ENCODE measurements around the gene ARV1.
A peak's percentile ranks its signal among the peaks of the same experiment; 100 is the strongest.

The ARV1 gene

DNA sequence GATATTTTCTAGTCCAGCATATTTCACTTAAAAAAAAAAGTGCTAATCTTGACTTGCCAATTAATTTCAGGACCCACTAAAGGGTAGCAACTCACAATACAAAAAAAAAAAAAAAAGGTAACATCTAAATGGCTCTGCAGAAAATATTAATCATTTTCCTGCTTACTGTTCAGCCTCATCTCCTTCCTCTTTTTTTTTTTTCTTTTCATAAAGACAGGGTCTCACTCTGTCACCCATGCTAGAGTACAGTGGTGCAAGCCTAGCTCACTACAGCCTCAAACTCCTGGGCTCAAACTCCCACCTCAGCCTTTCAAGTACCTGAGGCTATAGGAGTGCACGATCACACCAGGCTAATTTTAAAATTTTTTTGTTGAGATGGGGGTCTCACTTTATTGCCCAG is 30.6 kb upstream of the ARV1 start:
- Histone ChIP-seq H3K4me1 (ENCODE audit: control insufficient read depth, insufficient read depth, low read length, poor library complexity, severe bottlenecking) (no peaks in the 10 kb centered on the region), H3K27ac (ENCODE audit: insufficient read depth, low read length, poor library complexity, severe bottlenecking) (no peak overlapping the region), H3K27me3 (replicated peaks; ENCODE audit: control insufficient read depth, insufficient read depth, low read length, poor library complexity, severe bottlenecking) (no peaks in the 10 kb centered on the region), H3K36me3 (ENCODE audit: control insufficient read depth, insufficient read depth, low read length) (peaks cover 21% of the 10 kb centered on the region), H3K9me3 (ENCODE audit: control insufficient read depth, low read length) (no peaks in the 10 kb centered on the region), H3K4me3 (ENCODE audit: insufficient read depth, low read depth, low read length, poor library complexity, severe bottlenecking) (no peak overlapping the region)
- no peak for DNase-seq

DNA sequence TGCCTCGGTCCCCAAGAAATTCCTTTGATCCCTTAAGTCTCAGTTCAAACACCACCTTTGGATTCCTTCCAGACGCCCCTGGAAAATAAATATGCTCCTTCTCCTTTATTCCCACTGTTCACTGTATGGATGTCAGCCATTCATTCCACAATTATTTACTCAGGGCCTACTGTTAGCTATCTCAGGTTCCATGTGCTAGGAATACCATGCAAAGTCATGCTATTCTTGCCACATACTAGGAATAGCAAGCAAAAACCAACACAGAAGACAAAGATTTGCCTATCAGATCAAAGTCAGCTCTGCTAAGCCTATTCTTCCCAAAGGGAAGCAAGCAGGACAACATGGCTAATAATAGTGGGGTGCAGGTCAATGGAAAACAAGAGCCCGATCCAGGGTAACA is 30.0 kb upstream of the ARV1 start:
- no peak overlapping the region for H3K4me3 ChIP-seq (ENCODE audit: insufficient read depth, low read depth, low read length, poor library complexity, severe bottlenecking)
- no peak overlapping the region for H3K27ac ChIP-seq (ENCODE audit: insufficient read depth, low read length, poor library complexity, severe bottlenecking)
- no peaks in the 10 kb centered on the region for H3K4me1 ChIP-seq (ENCODE audit: control insufficient read depth, insufficient read depth, low read length, poor library complexity, severe bottlenecking)
- no peaks in the 10 kb centered on the region for H3K27me3 ChIP-seq (replicated peaks; ENCODE audit: control insufficient read depth, insufficient read depth, low read length, poor library complexity, severe bottlenecking)
- no peaks in the 10 kb centered on the region for H3K9me3 ChIP-seq (ENCODE audit: control insufficient read depth, low read length)
- peaks cover 16% of the 10 kb centered on the region for H3K36me3 ChIP-seq (ENCODE audit: control insufficient read depth, insufficient read depth, low read length)
- no peak for DNase-seq

DNA sequence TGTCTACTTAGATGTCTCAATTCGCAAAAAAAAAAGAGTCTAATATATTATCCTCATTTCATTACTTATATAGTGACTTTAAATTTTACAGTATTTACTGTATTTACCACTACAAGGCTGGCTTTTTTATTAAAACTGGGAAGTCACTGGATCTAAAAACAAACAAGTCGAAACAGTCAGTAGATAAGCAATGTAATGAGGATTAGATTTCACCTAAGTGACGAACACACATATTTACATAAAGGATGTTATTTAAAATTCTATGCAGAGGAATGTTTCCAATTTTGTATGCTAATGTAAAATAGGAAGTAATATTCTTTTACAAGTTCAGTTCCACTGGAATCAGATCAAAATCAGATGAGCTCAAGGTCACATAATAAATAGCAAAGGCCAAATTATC is 28.5 kb upstream of the ARV1 start:
- H3K36me3 ChIP-seq (ENCODE audit: control insufficient read depth, insufficient read depth, low read length), result peaks cover 8% of the 10 kb centered on the region
- no peaks in the 10 kb centered on the region for H3K9me3 ChIP-seq (ENCODE audit: control insufficient read depth, low read length)
- no peak overlapping the region for H3K4me3 ChIP-seq (ENCODE audit: insufficient read depth, low read depth, low read length, poor library complexity, severe bottlenecking)
- no peaks in the 10 kb centered on the region for H3K27me3 ChIP-seq (replicated peaks; ENCODE audit: control insufficient read depth, insufficient read depth, low read length, poor library complexity, severe bottlenecking)
- DNase-seq, result no peak
- no peak overlapping the region for H3K27ac ChIP-seq (ENCODE audit: insufficient read depth, low read length, poor library complexity, severe bottlenecking)
- no peaks in the 10 kb centered on the region for H3K4me1 ChIP-seq (ENCODE audit: control insufficient read depth, insufficient read depth, low read length, poor library complexity, severe bottlenecking)

DNA sequence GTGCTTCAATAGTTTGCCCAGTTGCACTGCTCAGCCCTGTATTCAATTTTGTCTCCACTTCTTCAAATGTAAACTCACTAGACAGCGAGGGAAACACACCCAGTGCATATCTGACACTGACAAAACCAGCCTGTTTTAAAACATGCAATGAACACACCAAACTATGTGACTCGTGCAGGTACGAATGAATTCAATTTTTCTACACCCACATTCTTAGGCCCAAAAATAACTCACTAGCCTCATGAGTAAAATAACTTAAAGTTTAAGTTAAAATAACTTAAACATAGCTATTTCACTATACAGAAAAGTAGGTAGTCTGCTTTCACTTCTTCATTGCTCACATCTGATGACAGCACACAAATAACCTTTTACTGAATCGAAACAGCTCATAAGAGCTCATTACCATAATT is 21.3 kb upstream of the ARV1 start:
- Histone ChIP-seq H3K27me3 (replicated peaks; ENCODE audit: control insufficient read depth, insufficient read depth, low read length, poor library complexity, severe bottlenecking) (no peaks in the 10 kb centered on the region), H3K27ac (ENCODE audit: insufficient read depth, low read length, poor library complexity, severe bottlenecking) (no peak overlapping the region), H3K9me3 (ENCODE audit: control insufficient read depth, low read length) (no peaks in the 10 kb centered on the region), H3K4me1 (ENCODE audit: control insufficient read depth, insufficient read depth, low read length, poor library complexity, severe bottlenecking) (no peaks in the 10 kb centered on the region), H3K36me3 (ENCODE audit: control insufficient read depth, insufficient read depth, low read length) (peaks cover 29% of the 10 kb centered on the region), H3K4me3 (ENCODE audit: insufficient read depth, low read depth, low read length, poor library complexity, severe bottlenecking) (no peak overlapping the region)
- no peak for DNase-seq

DNA sequence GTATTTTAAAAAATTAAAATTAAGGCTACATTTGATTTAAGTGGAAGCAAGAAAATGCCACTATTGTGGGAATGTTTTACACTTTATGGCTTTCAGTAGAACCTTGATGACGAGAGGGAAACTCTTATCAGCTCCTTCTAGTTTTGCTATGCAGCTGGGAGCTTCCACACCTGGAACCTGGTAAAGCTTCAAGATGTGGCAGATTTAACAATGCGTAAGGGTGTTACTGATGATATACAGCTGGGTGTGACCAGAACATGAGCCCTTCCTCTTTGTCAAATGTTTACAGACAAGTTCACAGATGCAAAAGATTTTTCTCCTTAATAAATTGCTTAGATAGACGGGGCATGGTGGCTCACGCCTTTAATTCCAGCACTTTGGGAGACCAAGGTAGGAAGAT is 20.5 kb upstream of the ARV1 start:
- H3K4me1 ChIP-seq (ENCODE audit: control insufficient read depth, insufficient read depth, low read length, poor library complexity, severe bottlenecking), result no peaks in the 10 kb centered on the region
- no peaks in the 10 kb centered on the region for H3K9me3 ChIP-seq (ENCODE audit: control insufficient read depth, low read length)
- no peak overlapping the region for H3K27ac ChIP-seq (ENCODE audit: insufficient read depth, low read length, poor library complexity, severe bottlenecking)
- no peaks in the 10 kb centered on the region for H3K27me3 ChIP-seq (replicated peaks; ENCODE audit: control insufficient read depth, insufficient read depth, low read length, poor library complexity, severe bottlenecking)
- no peak for DNase-seq
- no peak overlapping the region for H3K4me3 ChIP-seq (ENCODE audit: insufficient read depth, low read depth, low read length, poor library complexity, severe bottlenecking)
- peaks cover 29% of the 10 kb centered on the region for H3K36me3 ChIP-seq (ENCODE audit: control insufficient read depth, insufficient read depth, low read length)

DNA sequence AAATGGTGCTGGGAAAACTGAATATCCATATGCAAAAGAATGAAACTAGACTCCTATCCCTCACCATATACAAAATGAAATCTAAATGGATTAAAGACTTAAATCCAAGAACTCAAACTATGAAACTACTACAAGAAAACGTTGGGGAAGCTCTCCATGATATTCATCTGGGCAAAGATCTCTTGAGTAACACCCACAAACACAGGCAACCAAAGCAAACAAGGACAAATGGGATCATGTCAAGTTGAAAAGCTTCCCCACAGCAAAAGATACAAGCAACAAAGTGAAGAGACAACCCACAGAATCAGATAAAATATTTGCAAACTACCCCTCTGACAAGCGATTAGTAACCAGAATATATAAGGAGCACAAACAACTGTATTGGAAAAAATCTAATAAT is 14.0 kb upstream of the ARV1 start:
- Histone ChIP-seq H3K9me3 (ENCODE audit: control insufficient read depth, low read length) (no peaks in the 10 kb centered on the region), H3K27ac (ENCODE audit: insufficient read depth, low read length, poor library complexity, severe bottlenecking) (no peak overlapping the region), H3K4me3 (ENCODE audit: insufficient read depth, low read depth, low read length, poor library complexity, severe bottlenecking) (no peak overlapping the region), H3K4me1 (ENCODE audit: control insufficient read depth, insufficient read depth, low read length, poor library complexity, severe bottlenecking) (no peaks in the 10 kb centered on the region), H3K27me3 (replicated peaks; ENCODE audit: control insufficient read depth, insufficient read depth, low read length, poor library complexity, severe bottlenecking) (no peaks in the 10 kb centered on the region), H3K36me3 (ENCODE audit: control insufficient read depth, insufficient read depth, low read length) (peaks cover 3% of the 10 kb centered on the region)
- no peak for DNase-seq

DNA sequence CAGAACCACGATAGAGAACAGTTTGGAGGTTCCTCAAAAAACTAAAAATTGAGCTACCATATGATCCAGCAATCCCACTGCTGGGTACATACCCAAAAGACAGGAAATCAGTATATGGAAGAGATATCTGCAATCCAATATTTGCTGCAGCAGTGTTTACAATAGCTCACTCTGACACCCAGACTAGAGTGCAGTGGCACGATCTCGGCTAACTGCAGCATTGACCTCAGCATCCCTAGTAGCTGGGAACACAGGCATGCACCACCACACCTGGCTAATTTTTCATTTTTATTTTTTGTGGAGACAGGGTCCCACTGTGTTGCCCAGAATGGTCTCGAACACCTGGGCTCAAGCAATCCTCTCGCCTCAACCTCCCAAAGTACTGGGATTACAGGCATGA is 13.4 kb upstream of the ARV1 start:
- Histone ChIP-seq H3K36me3 (ENCODE audit: control insufficient read depth, insufficient read depth, low read length) (no peaks in the 10 kb centered on the region), H3K4me3 (ENCODE audit: insufficient read depth, low read depth, low read length, poor library complexity, severe bottlenecking) (no peak overlapping the region), H3K9me3 (ENCODE audit: control insufficient read depth, low read length) (no peaks in the 10 kb centered on the region), H3K27me3 (replicated peaks; ENCODE audit: control insufficient read depth, insufficient read depth, low read length, poor library complexity, severe bottlenecking) (no peaks in the 10 kb centered on the region), H3K4me1 (ENCODE audit: control insufficient read depth, insufficient read depth, low read length, poor library complexity, severe bottlenecking) (no peaks in the 10 kb centered on the region), H3K27ac (ENCODE audit: insufficient read depth, low read length, poor library complexity, severe bottlenecking) (no peak overlapping the region)
- no peak for DNase-seq

DNA sequence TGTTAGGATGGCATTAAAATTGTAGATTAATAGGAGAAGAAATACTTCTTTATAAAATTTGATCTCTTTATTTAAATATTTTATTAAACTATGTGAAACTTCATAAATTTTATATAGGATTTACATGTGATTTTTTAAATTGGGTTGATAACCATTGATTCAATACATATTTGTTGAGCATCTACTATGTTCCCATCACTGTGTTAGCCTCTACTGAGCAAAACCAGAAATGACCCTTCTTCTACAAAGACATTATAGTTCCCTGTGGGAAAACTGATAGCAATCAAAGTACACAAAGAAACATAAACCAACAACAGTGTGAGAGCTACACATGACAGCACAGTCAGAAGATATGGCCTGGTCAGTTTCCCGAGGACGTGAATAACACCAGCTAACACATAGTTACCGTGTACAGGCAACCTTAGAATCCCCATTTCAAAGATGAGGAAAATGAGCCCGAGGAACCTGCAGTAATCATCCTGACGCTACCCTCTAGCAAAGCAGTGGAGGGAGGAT is 12.5 kb upstream of the ARV1 start:
- Histone ChIP-seq H3K27me3 (replicated peaks; ENCODE audit: control insufficient read depth, insufficient read depth, low read length, poor library complexity, severe bottlenecking) (no peaks in the 10 kb centered on the region), H3K4me3 (ENCODE audit: insufficient read depth, low read depth, low read length, poor library complexity, severe bottlenecking) (no peak overlapping the region), H3K4me1 (ENCODE audit: control insufficient read depth, insufficient read depth, low read length, poor library complexity, severe bottlenecking) (no peaks in the 10 kb centered on the region), H3K27ac (ENCODE audit: insufficient read depth, low read length, poor library complexity, severe bottlenecking) (no peak overlapping the region), H3K9me3 (ENCODE audit: control insufficient read depth, low read length) (no peaks in the 10 kb centered on the region), H3K36me3 (ENCODE audit: control insufficient read depth, insufficient read depth, low read length) (no peaks in the 10 kb centered on the region)
- no peak for DNase-seq

DNA sequence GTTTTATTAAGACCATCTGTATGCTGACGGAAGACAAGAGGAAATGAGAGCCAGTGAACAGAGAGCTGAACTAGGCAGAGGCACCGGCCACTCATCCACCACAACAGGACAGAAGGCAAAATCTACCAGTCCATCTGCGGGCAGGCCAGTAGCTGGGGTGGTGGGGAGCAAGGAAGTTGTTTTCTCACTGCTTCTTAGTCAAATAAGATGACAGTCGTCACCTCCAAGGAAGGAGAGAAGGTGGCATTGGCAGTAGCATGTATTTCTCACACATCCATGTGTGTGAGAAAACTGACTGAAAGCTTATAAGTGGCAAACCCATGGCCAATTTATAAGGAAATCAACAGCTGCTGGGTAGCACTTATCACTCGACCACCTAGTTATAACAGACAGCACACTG is 8.5 kb upstream of the ARV1 start:
- Histone ChIP-seq H3K36me3 (ENCODE audit: control insufficient read depth, insufficient read depth, low read length) (no peaks in the 10 kb centered on the region), H3K4me3 (ENCODE audit: insufficient read depth, low read depth, low read length, poor library complexity, severe bottlenecking) (no peak overlapping the region), H3K4me1 (ENCODE audit: control insufficient read depth, insufficient read depth, low read length, poor library complexity, severe bottlenecking) (peaks cover 26% of the 10 kb centered on the region), H3K27me3 (replicated peaks; ENCODE audit: control insufficient read depth, insufficient read depth, low read length, poor library complexity, severe bottlenecking) (no peaks in the 10 kb centered on the region), H3K27ac (ENCODE audit: insufficient read depth, low read length, poor library complexity, severe bottlenecking) (no peak overlapping the region), H3K9me3 (ENCODE audit: control insufficient read depth, low read length) (no peaks in the 10 kb centered on the region)
- DNase-seq, result no peak

DNA sequence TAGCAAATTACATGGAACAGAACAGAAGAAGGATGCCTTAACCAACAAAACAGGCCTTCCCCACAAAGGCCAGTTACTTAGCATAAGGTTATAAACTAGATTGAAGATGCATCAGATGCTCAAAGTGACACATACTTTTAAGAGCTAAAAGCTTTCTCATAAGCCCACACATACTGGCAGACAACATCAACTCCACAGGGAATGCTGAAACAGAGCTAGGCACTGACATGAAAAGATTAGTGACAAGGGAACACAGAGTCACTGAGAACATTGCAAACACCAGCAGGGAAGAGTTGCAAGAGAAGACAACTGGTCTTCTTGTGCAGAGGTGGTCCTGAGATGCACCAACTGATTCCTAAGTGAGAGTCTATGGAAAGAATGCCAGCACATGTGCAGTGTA is 7.1 kb upstream of the ARV1 start:
- no peak for DNase-seq
- H3K27ac ChIP-seq (ENCODE audit: insufficient read depth, low read length, poor library complexity, severe bottlenecking), result no peak overlapping the region
- H3K4me3 ChIP-seq (ENCODE audit: insufficient read depth, low read depth, low read length, poor library complexity, severe bottlenecking), result no peak overlapping the region
- H3K4me1 ChIP-seq (ENCODE audit: control insufficient read depth, insufficient read depth, low read length, poor library complexity, severe bottlenecking), result peaks cover 36% of the 10 kb centered on the region
- no peaks in the 10 kb centered on the region for H3K9me3 ChIP-seq (ENCODE audit: control insufficient read depth, low read length)
- peaks cover 3% of the 10 kb centered on the region for H3K36me3 ChIP-seq (ENCODE audit: control insufficient read depth, insufficient read depth, low read length)
- no peaks in the 10 kb centered on the region for H3K27me3 ChIP-seq (replicated peaks; ENCODE audit: control insufficient read depth, insufficient read depth, low read length, poor library complexity, severe bottlenecking)

DNA sequence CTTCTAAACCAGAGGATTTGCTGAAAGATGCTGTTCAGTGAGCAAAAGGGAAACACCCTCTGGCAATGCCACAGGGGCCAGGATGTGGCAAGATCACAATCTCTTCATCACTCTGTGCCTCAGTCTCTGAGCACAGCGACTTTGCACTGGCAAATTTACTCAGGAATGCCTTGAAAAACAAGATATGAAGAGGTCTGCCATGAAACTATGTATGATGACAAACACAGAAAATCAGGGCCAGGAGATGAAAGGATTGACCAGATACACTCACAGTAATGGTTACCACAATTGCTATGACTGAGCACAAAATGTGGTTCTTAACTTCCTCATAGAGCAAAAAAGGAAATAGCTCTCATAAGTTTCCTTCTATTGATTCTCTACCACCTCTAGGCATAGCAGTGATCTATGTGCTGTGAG is 6.0 kb upstream of the ARV1 start:
- H3K4me3 ChIP-seq (ENCODE audit: insufficient read depth, low read depth, low read length, poor library complexity, severe bottlenecking), result no peak overlapping the region
- H3K27me3 ChIP-seq (replicated peaks; ENCODE audit: control insufficient read depth, insufficient read depth, low read length, poor library complexity, severe bottlenecking), result no peaks in the 10 kb centered on the region
- peaks cover 47% of the 10 kb centered on the region for H3K4me1 ChIP-seq (ENCODE audit: control insufficient read depth, insufficient read depth, low read length, poor library complexity, severe bottlenecking)
- peaks cover 3% of the 10 kb centered on the region for H3K36me3 ChIP-seq (ENCODE audit: control insufficient read depth, insufficient read depth, low read length)
- peak overlapping the region; percentile 48 for H3K27ac ChIP-seq (ENCODE audit: insufficient read depth, low read length, poor library complexity, severe bottlenecking)
- H3K9me3 ChIP-seq (ENCODE audit: control insufficient read depth, low read length), result no peaks in the 10 kb centered on the region
- DNase-seq, result peak; percentile 48 to 67 (median 59)
